IPS DF 6.9 (cell line): ENCODE results near the gene KATNB1.
"Not testable (repeated sequence)": the region's sequence is repeated elsewhere in the genome, so short reads cannot be mapped to it uniquely, and the experiment has no call there.

Experiments
- DNase-seq: peaks from one replicate; pipeline ENCODE4 v3.0.0-alpha.2; 2013; ENCODE audit warnings: low read depth, low spot score
- H3K27ac ChIP-seq: one replicate; pipeline ENCODE4 v1.5.1; 2013; ENCODE audit warnings: low read length, control low read depth
- H3K27me3 ChIP-seq: 2 replicates; pipeline ENCODE4 v1.6.1; 2013; ENCODE audit warnings: mild to moderate bottlenecking, low read length; ENCODE audit not compliant: control insufficient read depth, insufficient read depth
- H3K36me3 ChIP-seq: 2 replicates; pipeline ENCODE4 v1.6.1; 2013; ENCODE audit warnings: low read length; ENCODE audit not compliant: control insufficient read depth, insufficient read depth
- H3K4me1 ChIP-seq: 2 replicates; pipeline ENCODE4 v1.6.1; 2013; ENCODE audit warnings: low read length; ENCODE audit not compliant: control insufficient read depth, insufficient read depth
- H3K4me3 ChIP-seq: 2 replicates; pipeline ENCODE4 v1.5.1; 2013; ENCODE audit warnings: mild to moderate bottlenecking, low read length
- H3K9me3 ChIP-seq: 2 replicates; pipeline ENCODE4 v1.6.1; 2013; ENCODE audit warnings: low read length, inconsistent platforms; ENCODE audit not compliant: control insufficient read depth, insufficient read depth
- WGBS: extraction: QIAGEN DNeasy Blood & Tissue Kit; methylation state at CpG from one replicate; pipeline ENCODE4 v1.1.7; 2013; ENCODE audit warnings: mixed read lengths, missing lambda C conversion rate; ENCODE audit not compliant: insufficient read length, insufficient coverage; 5-methylcytosine and 5-hydroxymethylcytosine counted together

Gene KATNB1

DNA sequence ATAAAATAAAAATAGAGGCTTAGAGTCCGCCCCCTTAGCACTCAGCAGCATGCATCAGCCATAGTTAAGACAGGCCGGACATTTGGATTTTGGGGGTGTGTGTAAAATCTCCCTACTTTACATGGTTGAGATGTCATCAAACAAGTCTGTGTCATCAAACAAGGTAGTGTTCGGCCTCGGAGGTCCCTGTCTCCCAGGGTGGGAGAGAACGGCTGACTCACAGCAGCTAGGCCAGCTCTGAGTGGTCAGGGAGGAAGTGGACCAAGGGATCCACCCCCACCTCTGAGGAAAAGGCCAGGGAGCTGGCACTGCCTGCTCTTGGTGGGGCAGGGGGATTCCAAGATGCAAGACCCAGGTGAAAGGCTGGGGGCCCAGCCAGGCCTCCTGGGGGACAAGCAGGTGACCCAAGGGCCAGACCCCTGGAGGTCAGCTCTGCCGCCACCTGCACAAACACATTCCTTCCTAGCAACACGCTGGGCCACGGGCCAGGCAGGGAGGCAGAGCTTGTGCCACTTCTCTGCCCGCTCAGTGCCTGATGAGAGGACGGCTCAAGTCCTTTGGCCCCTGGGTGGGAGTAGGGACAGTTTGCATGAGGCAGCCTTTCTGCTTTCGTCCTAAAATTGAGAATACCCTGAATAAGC lies 38.2 kb downstream of the KATNB1 start:
- H3K4me1 ChIP-seq: peaks cover 13% of the 10 kb centered on the region
- H3K9me3 ChIP-seq: no peaks in the 10 kb centered on the region
- H3K27me3 ChIP-seq: no peaks in the 10 kb centered on the region
- no CpG with 5 or more reads among the region's 11 CpGs for WGBS
- no peak overlapping the region for H3K27ac ChIP-seq
- DNase-seq: no peak
- H3K36me3 ChIP-seq: no peaks in the 10 kb centered on the region
- H3K4me3 ChIP-seq: no peak overlapping the region

DNA sequence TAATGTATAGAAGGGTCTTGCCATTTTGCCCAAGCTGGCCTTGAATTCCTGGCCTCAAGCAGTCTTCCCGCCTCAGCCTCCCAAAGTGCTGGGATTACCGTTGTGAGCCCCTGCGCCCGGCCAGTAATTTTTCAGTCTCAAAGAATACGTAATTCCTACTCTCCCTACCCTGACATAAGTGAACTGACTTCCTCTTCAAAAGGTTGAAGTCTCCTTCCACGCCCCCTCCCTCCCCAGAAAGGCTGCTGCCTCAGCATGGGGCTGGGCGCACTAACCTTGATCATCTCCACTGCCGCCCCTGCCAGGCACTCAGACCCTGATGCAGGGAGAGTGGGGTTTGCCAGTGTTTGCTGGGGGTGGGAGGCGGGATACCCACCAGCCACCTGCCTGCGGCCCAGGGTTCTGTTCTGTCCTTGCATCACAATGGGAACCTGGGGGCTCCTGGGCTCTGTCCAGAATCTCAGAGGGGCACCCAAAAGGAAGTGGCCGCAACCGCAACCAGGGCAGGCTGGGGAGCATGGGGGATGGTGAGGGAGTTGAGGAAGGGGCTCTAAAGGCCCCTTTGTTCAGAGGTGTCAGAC lies 39.2 kb downstream of the KATNB1 start:
- Histone ChIP-seq H3K9me3 (no peaks in the 10 kb centered on the region), H3K27ac (no peak overlapping the region)
- no CpG with 5 or more reads among the region's 12 CpGs for WGBS

DNA sequence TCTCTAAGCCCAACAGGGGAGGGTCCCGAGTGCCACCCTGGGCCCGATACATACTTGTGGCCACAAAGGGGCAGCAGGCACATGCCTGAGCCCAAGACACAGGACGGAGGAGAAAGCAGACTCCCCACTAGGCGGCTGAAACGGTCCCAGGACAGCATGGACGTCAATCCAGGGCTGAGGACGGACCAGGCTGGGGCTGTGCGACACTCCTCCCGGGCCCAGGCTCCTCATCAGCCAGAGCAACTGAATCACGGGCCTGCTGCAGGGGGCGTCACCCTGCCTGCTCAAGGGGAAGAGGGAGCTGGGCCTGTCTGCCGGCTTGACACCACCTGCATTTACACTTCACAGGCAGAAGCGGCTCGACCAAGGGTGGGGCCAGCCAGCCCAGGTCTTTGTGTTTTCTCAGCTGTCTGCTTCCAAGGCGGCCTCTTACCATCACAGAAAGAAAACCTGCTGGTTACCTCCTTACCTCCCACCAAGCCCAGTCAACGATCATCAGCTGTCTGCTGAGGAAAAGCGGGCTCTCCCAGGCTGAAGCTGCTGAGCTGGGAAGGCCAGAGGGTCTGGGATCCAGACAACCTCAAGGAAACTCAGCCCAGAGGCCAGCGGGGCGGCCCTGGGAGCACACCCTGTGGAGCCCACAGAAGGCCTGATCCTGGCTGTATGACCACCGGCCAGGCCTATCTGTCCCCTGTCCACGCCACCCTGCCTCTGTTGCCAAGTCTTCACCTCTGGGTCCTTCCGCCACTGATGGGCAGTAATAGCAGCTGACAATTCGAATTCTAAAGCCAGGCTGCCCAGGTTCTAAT lies 40.3 kb downstream of the KATNB1 start:
- peak; percentile 90 for DNase-seq
- Histone ChIP-seq H3K27me3 (no peaks in the 10 kb centered on the region), H3K4me1 (peaks cover 13% of the 10 kb centered on the region), H3K27ac (no peak overlapping the region), H3K36me3 (no peaks in the 10 kb centered on the region), H3K4me3 (no peak overlapping the region), H3K9me3 (no peaks in the 10 kb centered on the region)
- no CpG with 5 or more reads among the region's 23 CpGs for WGBS

More for the DNA sequence above, 39.2 kb downstream of the KATNB1 start:
- Histone ChIP-seq H3K4me1 (peaks cover 13% of the 10 kb centered on the region), H3K36me3 (no peaks in the 10 kb centered on the region), H3K4me3 (no peak overlapping the region), H3K27me3 (no peaks in the 10 kb centered on the region)
- DNase-seq: no peak

DNA sequence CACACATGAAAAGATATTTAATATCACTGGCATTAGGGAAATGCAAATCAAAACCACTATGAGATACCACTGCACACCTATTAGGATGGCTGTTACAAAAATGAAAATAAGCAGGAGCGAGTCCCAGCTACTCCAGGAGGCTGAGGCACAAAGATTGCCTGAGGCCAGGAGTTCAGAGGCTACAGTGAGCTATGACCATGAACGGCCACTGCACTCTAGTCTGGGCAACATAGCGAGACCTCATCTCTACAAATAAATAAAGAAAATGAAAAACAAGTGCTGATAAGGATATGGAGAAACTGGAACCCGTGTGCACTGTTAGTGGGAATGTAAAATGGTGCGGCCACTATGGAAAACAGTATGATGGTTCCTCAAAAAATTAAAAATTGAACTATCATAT lies 43.1 kb downstream of the KATNB1 start:
- no peak for DNase-seq
- Histone ChIP-seq H3K27me3 (no peaks in the 10 kb centered on the region), H3K36me3 (no peaks in the 10 kb centered on the region), H3K4me3 (no peak overlapping the region), H3K27ac (no peak overlapping the region), H3K9me3 (no peaks in the 10 kb centered on the region), H3K4me1 (peaks cover 13% of the 10 kb centered on the region)
- WGBS: no CpG with 5 or more reads among the region's 5 CpGs

DNA sequence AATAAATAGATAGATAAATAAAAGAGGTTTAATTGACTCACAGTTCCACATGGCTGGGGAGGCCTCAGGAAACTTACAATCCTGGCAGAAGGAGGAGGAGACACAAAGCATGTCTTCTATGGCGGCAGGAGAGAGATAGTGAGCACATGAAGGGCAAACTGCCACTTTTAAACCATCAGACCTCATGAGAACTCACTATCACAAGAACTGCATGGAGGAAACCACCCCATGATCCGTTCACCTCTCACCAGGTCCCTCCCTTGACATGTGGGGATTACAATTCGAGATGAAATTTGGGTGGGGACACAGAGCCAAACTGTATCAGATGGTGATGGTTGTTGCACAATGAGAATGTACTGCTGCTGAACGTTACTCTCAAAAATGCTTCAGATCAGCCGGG lies 44.3 kb downstream of the KATNB1 start:
- not testable (repeated sequence) for DNase-seq, H3K4me3 ChIP-seq, H3K27me3 ChIP-seq, H3K9me3 ChIP-seq, H3K27ac ChIP-seq, H3K36me3 ChIP-seq
- WGBS: no CpG with 5 or more reads among the region's 5 CpGs
- peaks cover 10% of the 10 kb centered on the region for H3K4me1 ChIP-seq

DNA sequence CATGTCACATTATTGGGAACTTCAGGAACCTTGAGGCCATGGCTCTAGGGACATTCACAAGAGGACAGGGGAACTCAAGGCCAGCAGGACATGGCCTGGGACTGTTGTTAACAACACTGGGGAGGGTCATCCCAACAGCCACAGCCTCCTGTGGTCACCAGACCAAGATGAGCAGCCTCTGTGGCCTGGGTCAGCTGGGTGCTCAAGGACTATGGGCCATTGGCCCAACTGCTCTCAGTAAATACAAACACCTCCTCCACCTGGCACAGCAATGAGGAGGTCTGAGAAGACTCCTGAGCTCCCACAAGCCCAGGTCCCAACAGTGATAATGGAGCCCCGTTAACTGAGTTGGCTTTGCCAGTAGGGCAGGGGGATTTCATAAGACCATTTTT lies 45.8 kb downstream of the KATNB1 start:
- Histone ChIP-seq H3K36me3 (no peaks in the 10 kb centered on the region), H3K4me1 (peaks cover 2% of the 10 kb centered on the region), H3K4me3 (no peak overlapping the region), H3K27ac (no peak overlapping the region), H3K9me3 (no peaks in the 10 kb centered on the region), H3K27me3 (no peaks in the 10 kb centered on the region)
- no peak for DNase-seq
- no CpG with 5 or more reads among the region's 1 CpG for WGBS

DNA sequence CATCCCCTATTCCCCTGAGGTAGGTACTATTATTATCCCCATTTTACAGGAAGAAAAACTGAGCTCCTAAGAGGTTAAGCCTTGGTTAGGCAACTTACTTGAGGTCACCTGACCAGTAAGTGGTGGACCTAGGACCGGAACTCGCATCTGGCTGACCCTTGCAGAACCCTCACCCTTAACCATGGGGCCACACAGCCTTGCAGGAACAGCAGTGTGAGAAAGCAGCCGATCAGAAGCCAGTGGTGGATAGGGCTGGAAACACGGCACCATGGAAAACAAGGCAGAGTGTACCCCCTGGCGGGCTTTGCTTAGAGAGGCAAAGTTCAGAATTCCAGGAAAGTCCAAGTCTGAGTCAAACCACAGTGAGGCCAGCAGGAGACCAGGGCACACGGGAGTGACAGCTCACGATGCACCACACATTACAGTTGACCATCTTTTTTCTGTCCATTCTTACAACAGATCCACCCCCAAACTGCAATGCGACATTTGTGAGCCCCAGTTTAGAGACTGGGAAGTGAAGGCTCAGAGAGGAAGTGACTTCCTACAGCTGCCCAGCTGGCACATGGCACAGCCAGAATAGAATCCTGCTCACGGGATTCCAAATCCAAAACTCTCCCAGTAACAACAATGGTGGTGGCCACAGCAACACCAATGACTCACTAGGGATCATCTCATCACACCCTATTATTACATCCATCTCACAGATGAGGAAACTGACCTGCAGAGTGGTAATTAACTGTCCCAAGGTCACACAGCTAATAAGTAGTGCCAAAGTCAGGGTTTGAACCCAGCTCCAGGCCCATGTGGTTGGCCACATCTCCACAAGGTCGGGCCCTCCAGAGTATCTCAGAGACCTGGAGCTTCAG lies 46.4 kb downstream of the KATNB1 start:
- WGBS: no CpG with 5 or more reads among the region's 10 CpGs
- Histone ChIP-seq H3K4me3 (no peak overlapping the region), H3K4me1 (no peaks in the 10 kb centered on the region; the same call in 1 of the 2 replicates), H3K9me3 (no peaks in the 10 kb centered on the region), H3K27me3 (no peaks in the 10 kb centered on the region), H3K36me3 (no peaks in the 10 kb centered on the region), H3K27ac (no peak overlapping the region)
- no peak for DNase-seq

DNA sequence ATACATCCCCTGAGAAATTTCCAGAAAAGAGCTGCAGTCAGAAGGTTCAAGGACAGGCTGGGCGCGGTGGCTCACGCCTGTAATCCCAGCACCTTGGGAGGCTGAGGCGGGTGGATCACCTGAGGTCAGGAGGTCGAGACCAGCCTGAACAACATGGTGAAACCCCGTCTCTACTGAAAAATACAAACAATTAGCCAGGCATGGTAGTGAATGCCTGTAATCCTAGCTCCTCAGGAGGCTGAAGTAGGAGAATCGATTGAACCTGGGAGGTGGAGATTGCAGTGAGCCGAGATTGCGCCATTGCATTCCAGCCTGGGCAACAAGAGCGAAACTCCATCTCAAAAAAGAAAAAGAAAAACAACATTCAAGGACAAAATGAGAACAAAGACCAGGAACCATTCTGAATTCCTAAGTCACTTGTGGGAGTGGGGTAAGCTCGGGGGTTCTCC lies 47.1 kb downstream of the KATNB1 start:
- not testable (repeated sequence) for DNase-seq, H3K36me3 ChIP-seq, H3K27ac ChIP-seq, H3K27me3 ChIP-seq, H3K4me1 ChIP-seq, H3K9me3 ChIP-seq, H3K4me3 ChIP-seq
- no CpG with 5 or more reads among the region's 11 CpGs for WGBS

DNA sequence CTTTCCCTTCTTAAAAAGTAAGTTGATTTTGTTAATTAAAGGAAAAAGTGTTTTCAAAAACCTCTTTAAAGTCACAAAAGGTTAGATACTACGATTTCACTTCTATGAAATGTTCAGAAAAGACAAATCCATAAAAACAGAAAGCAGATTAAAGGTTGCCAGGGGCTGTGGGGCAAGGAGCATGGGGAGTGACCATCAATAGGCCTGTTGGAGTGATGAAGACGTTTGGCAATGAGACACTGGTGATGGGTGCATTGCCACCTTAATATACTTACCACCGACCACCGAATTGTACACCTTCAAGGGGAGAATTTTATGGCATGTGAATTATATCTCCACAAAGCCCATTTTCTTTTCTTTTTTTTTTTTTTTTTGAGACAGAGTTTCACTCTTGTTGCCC lies 47.5 kb downstream of the KATNB1 start:
- no CpG with 5 or more reads among the region's 4 CpGs for WGBS
- H3K9me3 ChIP-seq: no peaks in the 10 kb centered on the region
- H3K36me3 ChIP-seq: no peaks in the 10 kb centered on the region
- DNase-seq: no peak
- H3K4me3 ChIP-seq: no peak overlapping the region
- H3K4me1 ChIP-seq: no peaks in the 10 kb centered on the region; the same call in 1 of the 2 replicates
- H3K27ac ChIP-seq: no peak overlapping the region
- no peaks in the 10 kb centered on the region for H3K27me3 ChIP-seq

DNA sequence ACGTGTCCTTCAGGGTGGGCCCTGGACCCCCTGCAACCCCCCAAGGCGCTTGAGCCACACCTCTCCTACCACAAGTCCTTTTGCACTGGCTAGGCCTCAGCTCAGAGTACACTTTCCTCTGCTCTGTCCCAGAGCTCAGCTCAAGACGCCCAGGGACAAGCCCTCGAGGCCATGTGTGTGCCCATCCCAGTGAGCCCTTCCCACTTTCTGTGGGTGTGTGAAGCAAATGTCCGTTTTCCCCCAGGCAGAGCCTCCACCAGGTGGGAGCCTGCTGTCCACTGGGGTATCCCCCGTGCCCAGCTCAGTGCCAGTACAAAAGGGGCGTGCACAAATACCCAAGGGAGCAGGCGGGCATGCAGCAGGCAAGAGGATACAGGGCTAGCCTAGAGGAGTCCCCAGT lies 48.3 kb downstream of the KATNB1 start:
- Histone ChIP-seq H3K27ac (no peak overlapping the region), H3K27me3 (no peaks in the 10 kb centered on the region), H3K4me1 (no peaks in the 10 kb centered on the region; the same call in 1 of the 2 replicates), H3K4me3 (no peak overlapping the region), H3K9me3 (no peaks in the 10 kb centered on the region), H3K36me3 (no peaks in the 10 kb centered on the region)
- WGBS: no CpG with 5 or more reads among the region's 8 CpGs
- DNase-seq: no peak
